IMR-90 (cell line): ENCODE results near the gene SCYGR2. TPM values are rescaled to one million over a fixed set of nuclear protein-coding genes. Genes with fewer than 3 reads are reported as not detected.

Experiments used
- ATAC-seq: fragments of 200-7000 bp; cut with Tn5 transposase; 2 replicates; pipeline ENCODE4 v1.9.1; 2020; ENCODE audit warnings: low read depth, mild to moderate bottlenecking, moderate library complexity
- BruUV-seq: library from RNA; stranded (reverse); fragments of 400-500 nt; replicated peaks from 2 replicates; lab custom pipeline; 2021; lab: Mats Ljungman, UMichigan
- CTCF ChIA-PET: fragments of 300-600 bp; formaldehyde crosslinking; extraction: SDS; loops from one replicate; lab custom pipeline; 2021; ENCODE audit warnings: antibody characterized with exemption; lab: Yijun Ruan, JAX
- POLR2A ChIA-PET: fragments of 300-600 bp; sonication (Branson Sonifier 250); formaldehyde crosslinking; loops from one replicate; lab custom pipeline; 2022; ENCODE audit warnings: antibody characterized with exemption; ENCODE audit not compliant: unreplicated experiment; lab: Charles Lee
- DNase-seq: peaks from one replicate; pipeline ENCODE4 v3.0.0; 2013
- H2AFZ ChIP-seq: replicated peaks from 2 replicates; pipeline ENCODE3; 2013; ENCODE audit warnings: low read length, mild to moderate bottlenecking; ENCODE audit not compliant: poor library complexity
- H2AK5ac ChIP-seq: 2 replicates; pipeline ENCODE4 v1.6.1; 2013; ENCODE audit warnings: low read depth, low read length, inconsistent platforms
- H2AK9ac ChIP-seq: replicated peaks from 2 replicates; pipeline ENCODE3; 2013; ENCODE audit warnings: mild to moderate bottlenecking, low read depth, low read length, moderate library complexity; ENCODE audit not compliant: poor library complexity
- H2BK120ac ChIP-seq: 2 replicates; pipeline ENCODE4 v1.6.1; 2013; ENCODE audit warnings: low read depth, low read length, inconsistent platforms
- H2BK15ac ChIP-seq: 3 replicates; pipeline ENCODE4 v1.6.1; 2013; ENCODE audit warnings: low read depth, low read length, inconsistent platforms
- H2BK20ac ChIP-seq: 2 replicates; pipeline ENCODE4 v1.6.1; 2013; ENCODE audit warnings: low read depth, mild to moderate bottlenecking, inconsistent platforms, low read length, moderate library complexity
- H2BK5ac ChIP-seq: 2 replicates; pipeline ENCODE4 v1.6.1; 2013; ENCODE audit warnings: mild to moderate bottlenecking, low read depth, low read length, inconsistent platforms; ENCODE audit not compliant: poor library complexity, severe bottlenecking
- H3K14ac ChIP-seq: replicated peaks from 2 replicates; pipeline ENCODE4 v1.6.1; 2013; ENCODE audit warnings: low read depth, low read length, inconsistent platforms
- H3K18ac ChIP-seq: 2 replicates; pipeline ENCODE4 v1.6.1; 2013; ENCODE audit warnings: low read depth, low read length, control low read depth
- H3K23ac ChIP-seq: 2 replicates; pipeline ENCODE4 v1.6.1; 2013; ENCODE audit warnings: low read depth, low read length, inconsistent platforms
- H3K27ac ChIP-seq: 2 replicates; pipeline ENCODE4 v1.5.1; 2013; ENCODE audit warnings: mild to moderate bottlenecking, control low read depth, low read length; ENCODE audit not compliant: insufficient read depth
- H3K27me3 ChIP-seq: 2 replicates; pipeline ENCODE4 v1.6.1; 2013; ENCODE audit warnings: low read length; ENCODE audit not compliant: control insufficient read depth, insufficient read depth
- H3K36me3 ChIP-seq: 2 replicates; pipeline ENCODE4 v1.6.1; 2013; ENCODE audit warnings: low read length, mixed read lengths; ENCODE audit not compliant: control insufficient read depth, insufficient read depth
- H3K4ac ChIP-seq: 2 replicates; pipeline ENCODE4 v1.6.1; 2013; ENCODE audit warnings: low read depth, low read length, inconsistent platforms
- H3K4me1 ChIP-seq: 2 replicates; pipeline ENCODE4 v1.6.1; 2013; ENCODE audit warnings: low read length, mixed read lengths; ENCODE audit not compliant: control insufficient read depth, insufficient read depth
- H3K4me2 ChIP-seq: 2 replicates; pipeline ENCODE4 v1.6.1; 2013; ENCODE audit warnings: low read depth, mild to moderate bottlenecking, control low read depth, low read length, moderate library complexity
- H3K4me3 ChIP-seq: 2 replicates; pipeline ENCODE4 v1.5.1; 2013; ENCODE audit warnings: low read depth, mild to moderate bottlenecking, control low read depth, low read length, moderate library complexity; ENCODE audit not compliant: insufficient read depth
- H3K56ac ChIP-seq: 2 replicates; pipeline ENCODE4 v1.6.1; 2013; ENCODE audit warnings: low read length, inconsistent platforms; ENCODE audit not compliant: insufficient read depth; ENCODE audit errors: extremely low read depth
- H3K79me1 ChIP-seq, 2 experiments: 2 replicates each; pipeline ENCODE4 v1.6.1; 2013; ENCODE audit warnings: low read length in 2 of 2, inconsistent platforms in 1 of 2, low read depth in 1 of 2
- H3K9ac ChIP-seq: 2 replicates; pipeline ENCODE4 v1.6.1; 2013; ENCODE audit warnings: low read depth, low read length, control low read depth
- H3K9me1 ChIP-seq: 2 replicates; pipeline ENCODE4 v1.6.1; 2013; ENCODE audit warnings: low read length, inconsistent platforms; ENCODE audit not compliant: insufficient read depth
- H3K9me3 ChIP-seq: 2 replicates; pipeline ENCODE4 v1.6.1; 2013; ENCODE audit warnings: low read length; ENCODE audit not compliant: control insufficient read depth, insufficient read depth
- H4K20me1 ChIP-seq: 2 replicates; pipeline ENCODE4 v1.6.1; 2013; ENCODE audit warnings: low read length, inconsistent platforms; ENCODE audit not compliant: insufficient read depth
- H4K5ac ChIP-seq: 2 replicates; pipeline ENCODE4 v1.6.1; 2013; ENCODE audit warnings: mild to moderate bottlenecking, low read depth, low read length, control low read depth
- H4K8ac ChIP-seq, 2 experiments: 2 replicates each; pipeline ENCODE4 v1.6.1; 2013; ENCODE audit warnings: low read depth in 2 of 2, low read length in 2 of 2, control low read depth in 1 of 2, inconsistent platforms in 1 of 2
- H4K91ac ChIP-seq: 2 replicates; pipeline ENCODE4 v1.6.1; 2013; ENCODE audit warnings: low read depth, low read length, inconsistent platforms; ENCODE audit not compliant: insufficient read depth
- BHLHE40 ChIP-seq: fragments of 150-350 bp; IDR thresholded peaks from 2 replicates; pipeline ENCODE4 v1.6.1; 2016; ENCODE audit warnings: mild to moderate bottlenecking, low read depth, low read length
- CEBPB ChIP-seq: IDR thresholded peaks from 2 replicates; pipeline ENCODE4 v1.6.1; 2012; ENCODE audit warnings: low read depth, low read length, improper control_type of control experiment
- MAFK ChIP-seq: IDR thresholded peaks from 2 replicates; pipeline ENCODE4 v1.6.1; 2012; ENCODE audit warnings: low read depth, low read length, improper control_type of control experiment
- MXI1 ChIP-seq: IDR thresholded peaks from 2 replicates; pipeline ENCODE4 v1.6.1; 2012; ENCODE audit warnings: low read depth, mild to moderate bottlenecking, low read length, moderate library complexity, borderline replicate concordance
- POLR2A ChIP-seq: IDR thresholded peaks from 2 replicates; pipeline ENCODE4 v1.6.1; 2012; ENCODE audit warnings: mild to moderate bottlenecking, low read depth, low read length
- RAD21 ChIP-seq: IDR thresholded peaks from 2 replicates; pipeline ENCODE4 v1.6.1; 2012; ENCODE audit warnings: low read length, improper control_type of control experiment
- RFX5 ChIP-seq: IDR thresholded peaks from 2 replicates; pipeline ENCODE4 v1.8.0; 2012; ENCODE audit warnings: low read depth, mild to moderate bottlenecking, low read length, moderate library complexity
- WGBS, 2 experiments: methylation state at CpG; one replicate each; pipeline versions ENCODE4 v1.1.5 to v1.1.7; 2013; ENCODE audit warnings: missing lambda C conversion rate in 2 of 2; ENCODE audit not compliant: insufficient read length in 1 of 2; ENCODE audit errors: extremely low coverage in 2 of 2; 5-methylcytosine and 5-hydroxymethylcytosine counted together
- dilution Hi-C: fragments of 300-500 bp; cut with HindIII; formaldehyde crosslinking; loops from one replicate; pipeline ENCODE4 v1.14.3; 2018; ENCODE audit warnings: low sequenced_read_pairs; ENCODE audit not compliant: unreplicated experiment
- in situ Hi-C: fragments of 300-500 bp; cut with MboI; formaldehyde crosslinking; loops from 3 replicates; pipeline ENCODE4 v1.14.3; 2019; ENCODE audit warnings: low sequenced_read_pairs, inconsistent platforms, mixed read lengths
- intact Hi-C: fragments of 100-400 bp; cut with micrococcal nuclease; formaldehyde crosslinking; loops from 2 replicates; pipeline ENCODE4 v1.10.0; 2022
- polyA plus RNA-seq, 3 experiments: library from polyadenylated mRNA; depleted of rRNA; stranded (reverse); fragments of >200 nt; gene quantifications; 2 replicates each; pipeline ENCODE4 v1.2.3, GENCODE V29; 2012; ENCODE audit warnings: low replicate concordance in 1 of 3
- total RNA-seq: library from RNA; depleted of rRNA; stranded (reverse); fragments of >200 nt; gene quantifications from 2 replicates; pipeline ENCODE4 v1.2.3, GENCODE V29; 2012
- TF ChIP-seq, protein P1 (sequence below): fragments of 150-350 bp; IDR thresholded peaks from 2 replicates; pipeline ENCODE4 v1.6.1; 2016; ENCODE audit warnings: low read depth, mild to moderate bottlenecking, low read length, moderate library complexity, borderline replicate concordance

The SCYGR2 gene
- total and polyA plus RNA-seq, 2 of the 4 experiments (the other 2 are of a cell fraction): not detected

GRCh38 chr2:227570615-227571014 lies 28.1 kb upstream of the SCYGR2 start:
- Histone ChIP-seq H2BK5ac (no peak overlapping the region), H2AK9ac (no peak overlapping the region), H3K36me3 (peaks cover 4% of the 10 kb centered on the region), H4K20me1 (no peaks in the 10 kb centered on the region), H2BK120ac (no peak overlapping the region), H3K9ac (no peak overlapping the region), H2AK5ac (no peak overlapping the region), H3K9me1 (no peaks in the 10 kb centered on the region), H3K27me3 (no peaks in the 10 kb centered on the region), H3K4ac (no peak overlapping the region), H3K79me1 (no peaks in the 10 kb centered on the region), H3K27ac (no peak overlapping the region), H2BK15ac (no peak overlapping the region), H3K9me3 (no peaks in the 10 kb centered on the region), H3K4me1 (peaks cover 3% of the 10 kb centered on the region; the same call in 1 of the 2 replicates), H3K4me3 (no peak overlapping the region), H4K8ac (no peak overlapping the region), H3K56ac (no peak overlapping the region), H3K18ac (peak overlapping the region; percentile 27; the same call in 1 of the 2 replicates), H2AFZ (no peak overlapping the region), H3K14ac (no peak overlapping the region), H3K4me2 (peak overlapping the region; percentile 50; the same call in 1 of the 2 replicates), H4K5ac (peak overlapping the region; percentile 50; the same call in 1 of the 2 replicates), H2BK20ac (no peak overlapping the region), H4K91ac (no peak overlapping the region), H3K23ac (no peak overlapping the region)
- intact Hi-C loops: loop anchor here (5.0 kb wide), 1 partner anchor 197 kb away; no protein-coding TSS in a partner anchor
- TF ChIP-seq RAD21: no peak
- no peak for TF ChIP-seq MXI1
- no peak for TF ChIP-seq RFX5
- TF ChIP-seq BHLHE40: no peak
- TF ChIP-seq, protein P1, sequence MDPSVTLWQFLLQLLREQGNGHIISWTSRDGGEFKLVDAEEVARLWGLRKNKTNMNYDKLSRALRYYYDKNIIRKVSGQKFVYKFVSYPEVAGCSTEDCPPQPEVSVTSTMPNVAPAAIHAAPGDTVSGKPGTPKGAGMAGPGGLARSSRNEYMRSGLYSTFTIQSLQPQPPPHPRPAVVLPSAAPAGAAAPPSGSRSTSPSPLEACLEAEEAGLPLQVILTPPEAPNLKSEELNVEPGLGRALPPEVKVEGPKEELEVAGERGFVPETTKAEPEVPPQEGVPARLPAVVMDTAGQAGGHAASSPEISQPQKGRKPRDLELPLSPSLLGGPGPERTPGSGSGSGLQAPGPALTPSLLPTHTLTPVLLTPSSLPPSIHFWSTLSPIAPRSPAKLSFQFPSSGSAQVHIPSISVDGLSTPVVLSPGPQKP: no peak
- TF ChIP-seq CEBPB: no peak
- no peak for TF ChIP-seq POLR2A
- no peak for TF ChIP-seq MAFK
- DNase-seq: peak; percentile 3
- no TSS peak for BruUV-seq
- in situ Hi-C loops: no loop called here
- peak; percentile 24; the same call in 1 of the 2 replicates for ATAC-seq
- CTCF ChIA-PET: interaction anchor here (0.7 to 1.4 kb wide), 3 partner anchors 18 to 165 kb away, joined by 4 to 5 read pairs (median 5); no protein-coding TSS in a partner anchor
- POLR2A ChIA-PET: no interaction called here
- 20% methylated on average over 1 of the region's 1 CpG; no CpG with 5 or more reads in 1 of the 2 experiments for WGBS, 2 experiments
- dilution Hi-C loops: no loop called here
